GM12874 (cell line): ENCODE data around the gene TNFSF13.

Experiments used
- CTCF ChIP-seq: IDR thresholded peaks from 2 replicates; pipeline ENCODE4 v1.5.1; 2011; ENCODE audit warnings: low read depth, mild to moderate bottlenecking, control low read depth, low read length, moderate library complexity; ENCODE audit not compliant: insufficient read depth

The TNFSF13 gene

GRCh38 chr17:7561028-7561575 lies 2.6 kb downstream of the TNFSF13 start:
- TF ChIP-seq CTCF = peak; percentile 96

GRCh38 chr17:7561589-7562207 lies 3.1 kb downstream of the TNFSF13 start, which contains the start of gene SENP3:
Gene SENP3 (plus strand): TSS chr17:7561919. CDS start chr17:7563077, 1,158 bp downstream.
- no peak for TF ChIP-seq CTCF

- no peak for TF ChIP-seq CTCF
These were observed 3.7 kb downstream of the TNFSF13 start for GRCh38 chr17:7562208-7562605.

GRCh38 chr17:7563115-7563869 lies 4.7 kb downstream of the TNFSF13 start:
- TF ChIP-seq CTCF = no peak

- TF ChIP-seq CTCF = no peak
These were observed 11.0 kb downstream of the TNFSF13 start for GRCh38 chr17:7569571-7569970.

GRCh38 chr17:7570351-7570750 lies 11.8 kb downstream of the TNFSF13 start:
- TF ChIP-seq CTCF = no peak

GRCh38 chr17:7572338-7572587 lies 13.7 kb downstream of the TNFSF13 start:
- no peak for TF ChIP-seq CTCF
